ENCODE measurements around the gene WASHC2A.
"Not testable (repeated sequence)": the region's sequence is repeated elsewhere in the genome, so short reads cannot be mapped to it uniquely, and the experiment has no call there.

WASHC2A gene

GRCh38 chr10:50061548-50061947, 6.2 kb upstream of the WASHC2A start:
- not testable (repeated sequence) for DNase-seq (ENCODE audit: low spot score)

GRCh38 chr10:50063100-50063499, 4.7 kb upstream of the WASHC2A start:
- DNase-seq (ENCODE audit: low spot score), result no peak

GRCh38 chr10:50068352-50068659, 552 bp downstream of the WASHC2A start:
- DNase-seq (ENCODE audit: low spot score), result not testable (repeated sequence)

GRCh38 chr10:50075139-50075538, 7.4 kb downstream of the WASHC2A start:
- not testable (repeated sequence) for DNase-seq (ENCODE audit: low spot score)

- DNase-seq (ENCODE audit: low spot score), result not testable (repeated sequence)
Measured at GRCh38 chr10:50075544-50075943, 7.8 kb downstream of the WASHC2A start.

- DNase-seq (ENCODE audit: low spot score), result not testable (repeated sequence)
Measured at GRCh38 chr10:50091304-50091703, 23.6 kb downstream of the WASHC2A start.

GRCh38 chr10:50092928-50093327, 25.2 kb downstream of the WASHC2A start:
- DNase-seq (ENCODE audit: low spot score), result not testable (repeated sequence)

GRCh38 chr10:50094630-50095029, 26.9 kb downstream of the WASHC2A start:
- DNase-seq (ENCODE audit: low spot score), result not testable (repeated sequence)

- DNase-seq (ENCODE audit: low spot score), result not testable (repeated sequence)
Measured at GRCh38 chr10:50095402-50095801, 27.6 kb downstream of the WASHC2A start.

GRCh38 chr10:50096722-50097121, 29.0 kb downstream of the WASHC2A start:
- not testable (repeated sequence) for DNase-seq (ENCODE audit: low spot score)

GRCh38 chr10:50098645-50099044, 30.9 kb downstream of the WASHC2A start:
- DNase-seq (ENCODE audit: low spot score), result not testable (repeated sequence)

- DNase-seq (ENCODE audit: low spot score), result not testable (repeated sequence)
Measured at GRCh38 chr10:50101139-50101582, 33.4 kb downstream of the WASHC2A start.

- DNase-seq (ENCODE audit: low spot score), result not testable (repeated sequence)
Measured at GRCh38 chr10:50101747-50102146, 34.0 kb downstream of the WASHC2A start.

GRCh38 chr10:50102267-50102666, 34.5 kb downstream of the WASHC2A start:
- not testable (repeated sequence) for DNase-seq (ENCODE audit: low spot score)

GRCh38 chr10:50108999-50109698, 41.4 kb downstream of the WASHC2A start:
- not testable (repeated sequence) for DNase-seq (ENCODE audit: low spot score)

- not testable (repeated sequence) for DNase-seq (ENCODE audit: low spot score)
Measured at GRCh38 chr10:50112419-50113112, 44.8 kb downstream of the WASHC2A start.

GRCh38 chr10:50126765-50127164, 59.0 kb downstream of the WASHC2A start:
- DNase-seq (ENCODE audit: low spot score), result not testable (repeated sequence)

- DNase-seq (ENCODE audit: low spot score), result not testable (repeated sequence)
Measured at GRCh38 chr10:50127770-50128292, 60.1 kb downstream of the WASHC2A start.

- DNase-seq (ENCODE audit: low spot score), result not testable (repeated sequence)
Measured at GRCh38 chr10:50131245-50131965, 63.7 kb downstream of the WASHC2A start.

GRCh38 chr10:50132322-50132721, 64.6 kb downstream of the WASHC2A start:
- not testable (repeated sequence) for DNase-seq (ENCODE audit: low spot score)

GRCh38 chr10:50132841-50133240, 65.1 kb downstream of the WASHC2A start:
- not testable (repeated sequence) for DNase-seq (ENCODE audit: low spot score)

- not testable (repeated sequence) for DNase-seq (ENCODE audit: low spot score)
Measured at GRCh38 chr10:50143512-50144174, 75.9 kb downstream of the WASHC2A start.

All from pons (tissue), 1 donor.